ENCODE results near the gene PVALEF. TPM values are rescaled to one million over a fixed set of nuclear protein-coding genes. Genes with fewer than 3 reads are reported as not detected.

PVALEF gene
- total and polyA plus RNA-seq, 2 experiments from 2014 or later: 0.37 to 0.86 TPM

GRCh38 chr17:81203136-81203535 is 37.8 kb downstream of the PVALEF start:
- Histone ChIP-seq H3K4me3 (no peak overlapping the region), H3K27me3 (no peaks in the 10 kb centered on the region), H3K9me3 (ENCODE audit: low read depth) (no peaks in the 10 kb centered on the region), H3K36me3 (no peaks in the 10 kb centered on the region), H3K4me1 (ENCODE audit: low read depth) (no peaks in the 10 kb centered on the region), H3K27ac (no peak overlapping the region)
- TF ChIP-seq, protein P1, sequence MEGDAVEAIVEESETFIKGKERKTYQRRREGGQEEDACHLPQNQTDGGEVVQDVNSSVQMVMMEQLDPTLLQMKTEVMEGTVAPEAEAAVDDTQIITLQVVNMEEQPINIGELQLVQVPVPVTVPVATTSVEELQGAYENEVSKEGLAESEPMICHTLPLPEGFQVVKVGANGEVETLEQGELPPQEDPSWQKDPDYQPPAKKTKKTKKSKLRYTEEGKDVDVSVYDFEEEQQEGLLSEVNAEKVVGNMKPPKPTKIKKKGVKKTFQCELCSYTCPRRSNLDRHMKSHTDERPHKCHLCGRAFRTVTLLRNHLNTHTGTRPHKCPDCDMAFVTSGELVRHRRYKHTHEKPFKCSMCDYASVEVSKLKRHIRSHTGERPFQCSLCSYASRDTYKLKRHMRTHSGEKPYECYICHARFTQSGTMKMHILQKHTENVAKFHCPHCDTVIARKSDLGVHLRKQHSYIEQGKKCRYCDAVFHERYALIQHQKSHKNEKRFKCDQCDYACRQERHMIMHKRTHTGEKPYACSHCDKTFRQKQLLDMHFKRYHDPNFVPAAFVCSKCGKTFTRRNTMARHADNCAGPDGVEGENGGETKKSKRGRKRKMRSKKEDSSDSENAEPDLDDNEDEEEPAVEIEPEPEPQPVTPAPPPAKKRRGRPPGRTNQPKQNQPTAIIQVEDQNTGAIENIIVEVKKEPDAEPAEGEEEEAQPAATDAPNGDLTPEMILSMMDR (IDR thresholded peaks at IDR 0.05; ENCODE audit: low read depth, low read length): no peak
- DNase-seq (ENCODE audit: low read depth in 1 of 2, low spot score in 1 of 2): no peak

GRCh38 chr17:81204578-81204977 is 39.3 kb downstream of the PVALEF start:
- Histone ChIP-seq H3K4me1 (ENCODE audit: low read depth) (no peaks in the 10 kb centered on the region), H3K36me3 (no peaks in the 10 kb centered on the region), H3K4me3 (no peak overlapping the region), H3K9me3 (ENCODE audit: low read depth) (no peaks in the 10 kb centered on the region), H3K27me3 (no peaks in the 10 kb centered on the region), H3K27ac (no peak overlapping the region)
- DNase-seq (ENCODE audit: low read depth in 1 of 2, low spot score in 1 of 2): no peak
- TF ChIP-seq, protein P1 (IDR thresholded peaks at IDR 0.05; ENCODE audit: low read depth, low read length): no peak

GRCh38 chr17:81206166-81206565 is 40.9 kb downstream of the PVALEF start:
- no peak for DNase-seq (ENCODE audit: low read depth in 1 of 2, low spot score in 1 of 2)
- Histone ChIP-seq H3K27me3 (no peaks in the 10 kb centered on the region), H3K4me3 (no peak overlapping the region), H3K4me1 (ENCODE audit: low read depth) (no peaks in the 10 kb centered on the region), H3K9me3 (ENCODE audit: low read depth) (no peaks in the 10 kb centered on the region), H3K27ac (no peak overlapping the region), H3K36me3 (no peaks in the 10 kb centered on the region)
- TF ChIP-seq, protein P1 (IDR thresholded peaks at IDR 0.05; ENCODE audit: low read depth, low read length): no peak

DNA sequence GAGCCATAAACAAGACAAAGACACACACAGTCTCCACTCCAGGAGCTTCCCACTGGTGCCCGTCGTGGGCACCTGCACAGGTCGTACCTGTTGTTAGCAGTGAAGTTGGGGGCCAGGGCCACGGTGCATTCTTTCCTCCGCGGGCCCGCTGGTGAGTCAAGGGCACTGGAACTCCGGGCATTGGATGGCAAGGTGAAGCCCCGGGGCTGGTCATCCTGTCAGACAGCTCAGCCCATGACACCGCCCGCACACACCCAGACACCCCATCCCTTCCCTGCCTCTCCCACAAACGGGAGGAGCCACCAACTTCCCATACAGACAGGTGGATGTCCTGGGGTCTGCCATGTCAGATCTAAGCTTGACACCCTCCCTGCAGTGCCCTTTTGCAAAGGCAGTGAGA is 41.4 kb downstream of the PVALEF start:
- no peak overlapping the region for H3K4me3 ChIP-seq
- no peaks in the 10 kb centered on the region for H3K9me3 ChIP-seq (ENCODE audit: low read depth)
- no peaks in the 10 kb centered on the region for H3K27me3 ChIP-seq
- TF ChIP-seq, protein P1 (IDR thresholded peaks at IDR 0.05; ENCODE audit: low read depth, low read length): no peak
- no peaks in the 10 kb centered on the region for H3K36me3 ChIP-seq
- no peak for DNase-seq (ENCODE audit: low read depth in 1 of 2, low spot score in 1 of 2)
- H3K27ac ChIP-seq: no peak overlapping the region
- no peaks in the 10 kb centered on the region for H3K4me1 ChIP-seq (ENCODE audit: low read depth)

- no peaks in the 10 kb centered on the region for H3K27me3 ChIP-seq
- H3K4me3 ChIP-seq: no peak overlapping the region
- H3K27ac ChIP-seq: no peak overlapping the region
- H3K4me1 ChIP-seq (ENCODE audit: low read depth): no peaks in the 10 kb centered on the region
- TF ChIP-seq, protein P1 (IDR thresholded peaks at IDR 0.05; ENCODE audit: low read depth, low read length): no peak
- H3K9me3 ChIP-seq (ENCODE audit: low read depth): no peaks in the 10 kb centered on the region
- DNase-seq (ENCODE audit: low read depth in 1 of 2, low spot score in 1 of 2): no peak
- H3K36me3 ChIP-seq: no peaks in the 10 kb centered on the region
Measured at GRCh38 chr17:81207610-81208581, 42.6 kb downstream of the PVALEF start.
